GM23338 (cell line): ENCODE measurements around the gene NDUFB5. TPM values are rescaled to one million over a fixed set of nuclear protein-coding genes. Genes with fewer than 3 reads are reported as not detected.

Experiments used
- polyA plus RNA-seq: library from polyadenylated mRNA; unstranded; fragments of >200 nt; fragmentation: Nextera tagmentation; extraction: Ambion mirVana; gene quantifications from 2 replicates; pipeline ENCODE4 v1.2.1, GENCODE V29; 2016
- small RNA-seq: library from RNA; depleted of rRNA; stranded (forward); fragments of <200 nt; gene quantifications from one replicate; pipeline ENCODE3, GENCODE V24; 2014; ENCODE audit warnings: low replicate concordance
- total RNA-seq: library from RNA; depleted of rRNA; stranded (reverse); fragments of >200 nt; shearing (Covaris generic); gene quantifications from 2 replicates; pipeline ENCODE4 v1.2.3, GENCODE V29; 2014; rRNA removed

NDUFB5 gene
- total and polyA plus RNA-seq, 2 experiments from 2014 or later: 65.4 to 113 TPM

Small RNA genes lying within 50 kb of the gene (small RNA-seq; reads per million reads assigned to genes)
- gene AC090425.1: not detected
- gene RF01210: not detected

Other genes with a start within 250 kb of the NDUFB5 start
- 28.4 and 29.6 TPM in 2 replicates for gene GNB4, start 153.3 kb upstream of the NDUFB5 start, total RNA-seq
- gene GNB4, start 153.3 kb upstream of the NDUFB5 start, polyA plus RNA-seq: 8.5 and 11.3 TPM in 2 replicates
- gene ACTL6A, start 41.9 kb upstream of the NDUFB5 start, total RNA-seq: 117 and 205 TPM in 2 replicates
- gene ACTL6A, start 41.9 kb upstream of the NDUFB5 start, polyA plus RNA-seq: 125 and 152 TPM in 2 replicates
- gene MRPL47, start 156 bp upstream of the NDUFB5 start, total RNA-seq: 45.5 and 46.7 TPM in 2 replicates
- 212 and 229 TPM in 2 replicates for gene MRPL47, start 156 bp upstream of the NDUFB5 start, polyA plus RNA-seq
- gene USP13, start 48.2 kb downstream of the NDUFB5 start, total RNA-seq: 13.2 and 22.7 TPM in 2 replicates
- gene USP13, start 48.2 kb downstream of the NDUFB5 start, polyA plus RNA-seq: 8.9 and 9.6 TPM in 2 replicates